Heart right ventricle (tissue), 16 donors: ENCODE data around the gene GLT8D2. TPM values are rescaled to one million over a fixed set of nuclear protein-coding genes. Genes with fewer than 3 reads are reported as not detected.

ENCODE experiments used
- ATAC-seq, 8 donors: fragments of 200-7000 bp; cut with Tn5 transposase; one replicate each; pipeline ENCODE4 v1.9.1; 2020; ENCODE audit warnings: mild to moderate bottlenecking in 8 of 8, moderate library complexity in 8 of 8, moderate number of reproducible peaks in 1 of 8
- DNase-seq, 2 donors: peaks; one replicate each; pipeline ENCODE4 v3.0.0-alpha.2; 2020
- H3K27ac ChIP-seq, 10 donors: fragments of 200-600 bp; sonication (generic) in 2 of 10; one replicate each; pipeline versions ENCODE4 v1.5.0 to v1.8.0; 2020 to 2022; ENCODE audit warnings: mild to moderate bottlenecking in 3 of 10
- H3K27me3 ChIP-seq, 7 donors: fragments of 200-600 bp; one replicate each; pipeline ENCODE4 v1.8.0; 2021 to 2022; ENCODE audit warnings: mild to moderate bottlenecking in 2 of 7
- H3K36me3 ChIP-seq, 9 donors: fragments of 200-600 bp; sonication (generic) in 1 of 9; one replicate each; pipeline versions ENCODE4 v1.5.0 to v1.8.0; 2020 to 2022; ENCODE audit warnings: mild to moderate bottlenecking in 2 of 9
- H3K4me1 ChIP-seq, 9 donors: fragments of 200-600 bp; sonication (generic) in 1 of 9; one replicate each; pipeline versions ENCODE4 v1.5.0 to v1.8.0; 2020 to 2022; ENCODE audit warnings: mild to moderate bottlenecking in 4 of 9
- H3K4me3 ChIP-seq, 10 donors: fragments of 200-600 bp; sonication (generic) in 2 of 10; one replicate each; pipeline versions ENCODE4 v1.5.0 to v1.8.0; 2020 to 2022; ENCODE audit warnings: mild to moderate bottlenecking in 7 of 10, moderate library complexity in 2 of 10
- H3K9me3 ChIP-seq, 11 donors: fragments of 200-600 bp in 10 of 11; sonication (generic) in 2 of 11; one replicate each; pipeline versions ENCODE4 v1.5.0 to v1.8.0; 2013 to 2022; ENCODE audit warnings: mild to moderate bottlenecking in 2 of 11, control low read depth in 1 of 11, moderate library complexity in 1 of 11
- CTCF ChIP-seq, 9 donors: fragments of 200-600 bp; sonication (generic) in 2 of 9; IDR thresholded peaks; one replicate each; pipeline versions ENCODE4 v1.5.0 to v1.8.0; 2021 to 2022; ENCODE audit warnings: antibody characterized with exemption in 9 of 9, mild to moderate bottlenecking in 5 of 9, moderate library complexity in 1 of 9
- WGBS, 2 donors: extraction: QIAGEN DNeasy Blood & Tissue Kit; methylation state at CpG; one replicate each; pipeline ENCODE4 v1.1.7; 2013; ENCODE audit warnings: inconsistent platforms in 1 of 2; 5-methylcytosine and 5-hydroxymethylcytosine counted together
- intact Hi-C, 10 donors: fragments of 100-400 bp; cut with DNase I; formaldehyde crosslinking; loops; one replicate each; pipeline versions ENCODE4 v1.11.1 to v1.14.2; 2022
- polyA plus RNA-seq, 2 donors: library from polyadenylated mRNA; stranded (reverse); fragments of 200-250 nt; gene quantifications; one replicate each; pipeline ENCODE4 v1.2.3, GENCODE V29; 2013
- total RNA-seq, 10 donors: library from RNA; stranded (reverse); fragmentation: NEBNext Ultra II Directional in 3 of 10; extraction: Animal tissue kit (Norgen Biotek cat#: 25700) in 3 of 10; gene quantifications; one replicate each; pipeline versions ENCODE4 v1.2.1 to v1.2.4, GENCODE V29; 2021 to 2023
- donor health status: Arrhythmogenic right ventricular cardiomyopathy.
- donor health status: ischemic (EF 13 %, LVEDD 7.1; RV severe dilation, severe dysfunction).
- donor health status: healthy with polysubstance abuse.
- donor health status: DM: no; HTN: yes; CAD: no.
- donor health status: DM: no; HTN: no; CAD: no.
- donor health status: ischemic (EF 25% LVEDD 6.9; RV normal size, moderate dysfunction).
- donor health status: ischemic (EF 25% LVEDD 5.7; RV mildly dilated, moderate dysfunction).
- donor health status: healthy.
- donor health status: DM: yes; HTN: yes; CAD: no.
- donor health status: Ischemic cardiomyopathy.
- donor health status: ischemic (EF 35%, LVEDD 5.7; RV mildly dilated, moderate dysfunction).
- donor health status: nonischemic (EF 11% LVEDD 7.7; RV severe dilation, severe dysfunction).
- donor health status: DM: yes; HTN: yes; CAD: no.
- donor health status: PGD.
- donor health status: ischemic (EF 29% LVEDD 5.4; RV normal size, mild dysfunction).
- donor health status: nonischemic (EF 23%, LVEDD 6.1; RV moderate dilation, normal function).

The GLT8D2 gene
- total and polyA plus RNA-seq, 12 donors = 3.5 to 16.0 (median 7.8) TPM

DNA sequence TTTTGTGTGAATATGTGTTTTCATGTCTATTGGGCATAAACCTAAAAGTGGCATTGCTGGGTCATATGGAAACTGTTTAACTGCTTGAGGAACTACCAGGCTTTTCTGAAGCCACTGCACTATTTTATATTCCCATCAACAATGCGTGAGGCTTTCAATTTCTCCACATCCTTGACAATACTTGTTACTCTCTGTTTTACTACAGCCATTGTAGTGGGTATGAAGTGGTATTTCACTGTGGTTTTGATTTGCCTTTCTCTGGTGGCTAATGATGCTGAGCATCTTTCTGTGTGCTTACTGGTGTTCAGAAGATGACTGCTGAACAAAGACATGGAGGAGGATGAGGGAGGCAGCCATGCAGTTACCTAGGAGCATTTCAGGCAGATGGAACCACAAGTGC is 97.5 kb downstream of the GLT8D2 start:
- 37 to 40% methylated on average over 1 of the region's 1 CpG for WGBS, 2 donors
- Histone ChIP-seq H3K4me1 (peaks cover 3 to 26% (median 20%) of the 10 kb centered on the region in 9 donors), H3K27ac (no peak overlapping the region), H3K36me3 (peaks cover 0 to 79% (median 62%) of the 10 kb centered on the region in 9 donors), H3K27me3 (no peaks in the 10 kb centered on the region), H3K4me3 (no peak overlapping the region), H3K9me3 (no peaks in the 10 kb centered on the region)
- TF ChIP-seq CTCF (IDR thresholded peaks at IDR 0.05) = no peak
- DNase-seq = no peak
- intact Hi-C loops = loop anchor here in 3 of 10 donors (10.0 kb wide), 2 partner anchors 142 to 152 kb away; no protein-coding TSS in a partner anchor
- no peak for ATAC-seq

DNA sequence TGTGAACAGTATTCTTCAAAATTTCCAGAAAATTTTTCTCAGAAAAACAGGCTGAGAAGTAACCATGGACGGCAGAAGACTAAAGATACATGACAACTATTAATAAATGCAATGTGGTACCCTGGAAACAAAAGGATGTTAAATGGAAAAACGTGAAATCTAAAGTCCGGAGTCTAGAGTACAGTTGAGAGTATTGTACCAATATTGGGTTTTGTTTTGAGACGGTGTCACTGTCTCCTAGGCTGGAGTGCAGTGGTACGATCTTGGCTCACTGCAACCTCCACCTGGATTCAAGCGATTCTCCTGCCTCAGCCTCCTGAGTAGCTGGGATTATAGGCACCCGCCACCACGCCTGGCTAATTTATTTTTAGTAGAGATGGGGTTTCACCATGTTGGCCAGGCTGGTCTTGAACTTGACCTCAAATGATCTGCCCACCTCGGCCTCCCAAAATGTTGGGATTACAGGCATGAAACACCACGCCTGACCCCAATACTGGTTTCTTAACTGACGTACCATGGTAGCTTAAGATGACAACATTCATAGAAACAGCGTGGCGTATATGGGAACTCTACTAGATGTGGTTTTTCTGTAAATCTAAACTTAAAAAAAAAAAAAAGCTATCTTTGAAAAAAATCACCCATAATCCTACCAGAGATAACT is 101.1 kb downstream of the GLT8D2 start:
- no peak for ATAC-seq
- intact Hi-C loops = loop anchor here in 2 of 10 donors (10.0 kb wide), 2 partner anchors 146 to 156 kb away; no protein-coding TSS in a partner anchor
- no peak overlapping the region for H3K4me3 ChIP-seq
- peaks cover 0 to 4% (median 0%) of the 10 kb centered on the region in 9 donors for H3K4me1 ChIP-seq
- no peak for TF ChIP-seq CTCF (IDR thresholded peaks at IDR 0.05)
- WGBS, 2 donors = 79 to 83% methylated on average over 13 of the region's 13 CpGs
- H3K36me3 ChIP-seq = peaks cover 3 to 100% (median 98%) of the 10 kb centered on the region in 9 donors
- no peak for DNase-seq
- H3K9me3 ChIP-seq = no peaks in the 10 kb centered on the region
- H3K27me3 ChIP-seq = no peaks in the 10 kb centered on the region
- H3K27ac ChIP-seq = no peak overlapping the region

GRCh38 chr12:103947871-103948555 is 102.0 kb downstream of the GLT8D2 start:
- DNase-seq = no peak

More at GRCh38 chr12:103947871-103948555, 102.0 kb downstream of the GLT8D2 start:
- Histone ChIP-seq H3K4me1 (no peaks in the 10 kb centered on the region), H3K9me3 (no peaks in the 10 kb centered on the region), H3K27me3 (no peaks in the 10 kb centered on the region), H3K36me3 (peaks cover 7 to 100% (median 100%) of the 10 kb centered on the region in 9 donors), H3K27ac (no peak overlapping the region), H3K4me3 (no peak overlapping the region)
- 90 to 95% methylated on average over 7 of the region's 7 CpGs for WGBS, 2 donors
- no peak for TF ChIP-seq CTCF (IDR thresholded peaks at IDR 0.05)
- no peak for ATAC-seq
- intact Hi-C loops = loop anchor here in 2 of 10 donors (10.0 kb wide), 2 partner anchors 147 to 157 kb away; no protein-coding TSS in a partner anchor
